Measurements from ENCODE around the gene DDX53.

The DDX53 gene

DNA sequence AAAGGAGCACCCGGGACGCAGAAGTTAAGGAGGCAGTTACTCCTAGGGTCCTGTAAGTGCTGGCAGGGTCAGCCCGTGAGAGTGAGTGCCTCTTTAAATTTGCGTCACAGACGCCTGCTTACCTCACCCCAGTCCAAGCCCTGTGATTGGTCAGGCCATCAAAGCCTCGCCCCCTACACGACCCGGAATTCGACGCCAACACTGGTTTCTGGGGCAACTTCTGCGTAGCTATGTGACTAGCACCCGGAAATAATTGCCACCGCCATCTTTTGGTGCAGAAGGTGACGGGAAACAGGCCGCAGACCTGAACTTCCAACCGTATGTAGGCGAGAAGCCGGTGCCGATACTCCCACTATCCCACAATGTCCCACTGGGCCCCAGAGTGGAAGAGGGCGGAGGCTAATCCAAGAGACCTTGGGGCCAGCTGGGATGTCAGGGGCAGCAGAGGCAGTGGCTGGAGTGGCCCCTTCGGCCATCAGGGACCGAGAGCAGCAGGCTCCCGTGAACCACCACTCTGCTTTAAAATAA is at the start of gene DDX53:
DDX53 (plus strand) TSS at position 265 of the 528 bp plus-strand sequence; CDS start at position 363, 98 bp downstream.
- no peak for DNase-seq

DNA sequence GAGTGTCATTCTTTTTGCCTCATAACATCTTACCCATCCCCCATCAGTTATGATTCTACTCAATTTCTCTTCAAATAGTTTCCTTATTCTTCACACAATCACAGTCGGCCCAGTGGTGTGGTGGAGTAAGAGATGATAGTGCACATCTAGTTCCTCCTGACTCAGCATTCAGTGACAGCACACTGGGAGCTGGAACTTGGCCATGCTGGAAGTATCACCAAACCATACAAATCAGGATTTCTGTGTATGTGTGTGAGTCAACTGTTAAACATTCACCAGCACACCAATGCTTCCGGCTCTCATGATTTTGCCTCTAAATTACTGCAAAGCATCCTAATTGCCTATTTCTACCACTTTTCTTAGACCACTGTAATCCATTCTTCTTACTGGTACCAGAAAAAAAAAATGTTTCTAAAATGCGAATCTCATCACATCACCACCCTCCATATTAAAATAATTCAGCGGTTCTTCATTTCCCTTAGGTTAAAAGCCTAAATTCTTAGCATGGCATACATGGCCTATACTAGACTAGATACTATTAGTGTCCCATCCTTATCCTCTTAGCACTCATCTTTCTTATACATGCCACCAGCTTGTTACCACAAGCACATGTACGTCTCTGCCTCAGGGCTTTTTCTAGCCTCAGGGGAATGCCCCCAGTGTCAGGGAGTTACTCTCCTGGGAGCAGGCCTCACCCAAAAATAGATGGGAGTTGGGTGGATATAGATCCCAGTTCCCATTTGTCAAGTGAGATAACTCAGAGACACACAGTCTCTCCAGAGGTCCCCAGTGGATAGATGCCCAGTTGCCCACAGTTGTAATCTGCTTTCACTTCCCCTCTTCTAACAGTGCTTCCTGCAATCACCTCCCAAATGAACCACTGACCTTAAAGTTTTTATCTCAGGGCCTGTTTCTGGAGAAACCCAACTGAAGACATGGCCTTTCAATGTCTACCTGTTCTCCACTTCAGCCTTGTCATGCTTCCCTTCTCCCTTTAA is 49.2 kb upstream of the DDX53 start:
- DNase-seq, result no peak

DNA sequence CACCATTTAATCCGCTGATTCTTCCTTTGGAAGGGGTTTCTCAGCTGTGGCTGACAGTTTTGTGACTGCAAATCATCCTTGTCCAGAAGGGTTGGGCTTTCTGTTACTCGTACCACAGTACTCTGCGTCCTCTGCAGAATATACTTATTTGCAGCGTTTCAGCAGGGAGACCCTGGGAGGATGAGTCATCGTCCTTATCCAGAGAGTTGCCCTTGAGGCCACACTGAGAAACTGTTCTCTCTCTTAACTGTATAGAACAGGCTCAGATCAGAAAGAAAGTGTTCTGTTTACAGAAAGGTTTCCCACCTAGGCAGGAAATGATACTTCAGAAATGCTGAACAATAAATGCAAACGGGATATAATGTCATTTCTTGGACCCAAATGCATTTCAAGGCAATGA is 47.8 kb upstream of the DDX53 start:
- no peak for DNase-seq

DNA sequence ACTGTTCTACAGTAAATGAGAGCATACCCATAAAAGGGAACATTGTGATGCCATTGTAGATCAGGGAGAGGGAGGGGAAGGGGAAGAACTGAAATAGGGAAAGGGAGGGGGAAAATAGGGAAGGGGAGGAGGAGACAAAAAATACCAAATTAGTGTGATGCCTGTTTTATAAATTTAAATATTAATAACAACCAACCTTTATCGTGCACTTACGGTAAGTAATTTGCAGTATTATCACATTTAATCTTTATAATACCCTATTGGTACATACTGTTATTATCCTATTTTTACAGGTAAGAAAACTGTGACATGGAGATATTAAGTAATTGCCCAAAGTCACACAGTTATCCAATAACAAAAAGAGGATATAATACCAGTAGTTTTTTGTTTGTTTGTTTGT is 41.5 kb upstream of the DDX53 start:
- no peak for DNase-seq

DNA sequence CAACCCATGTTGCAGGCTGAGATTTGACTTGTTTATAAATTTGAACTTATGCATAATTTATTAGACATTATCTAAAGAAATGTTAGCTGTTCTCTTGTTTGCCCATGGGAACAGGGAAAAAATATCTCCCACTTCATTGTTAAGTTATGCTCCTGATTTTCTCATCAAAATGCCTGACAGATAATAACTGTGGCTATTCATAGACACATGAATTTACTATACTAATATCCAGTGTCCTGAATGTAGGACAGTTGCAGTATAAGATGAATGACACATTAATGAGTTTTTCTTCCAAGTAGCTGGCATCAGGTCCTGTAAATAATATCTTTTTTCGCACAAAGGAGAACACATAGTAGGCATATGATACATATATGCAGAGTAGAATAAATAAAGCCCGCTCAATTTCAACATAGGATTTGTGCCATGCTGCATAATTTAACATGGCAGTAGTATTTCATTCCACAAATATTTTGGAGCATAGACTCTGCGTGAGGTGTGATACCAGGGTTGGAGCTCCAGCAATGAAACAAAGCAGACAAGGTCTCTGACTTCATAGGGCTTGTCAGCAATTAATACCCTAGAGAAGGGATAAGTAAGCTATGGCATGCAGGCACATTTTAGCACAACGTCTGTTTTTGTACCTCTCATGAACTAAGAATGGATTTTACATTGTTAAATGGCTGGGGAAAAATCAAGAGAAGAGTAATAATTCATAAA is 40.4 kb upstream of the DDX53 start:
- DNase-seq, result no peak

DNA sequence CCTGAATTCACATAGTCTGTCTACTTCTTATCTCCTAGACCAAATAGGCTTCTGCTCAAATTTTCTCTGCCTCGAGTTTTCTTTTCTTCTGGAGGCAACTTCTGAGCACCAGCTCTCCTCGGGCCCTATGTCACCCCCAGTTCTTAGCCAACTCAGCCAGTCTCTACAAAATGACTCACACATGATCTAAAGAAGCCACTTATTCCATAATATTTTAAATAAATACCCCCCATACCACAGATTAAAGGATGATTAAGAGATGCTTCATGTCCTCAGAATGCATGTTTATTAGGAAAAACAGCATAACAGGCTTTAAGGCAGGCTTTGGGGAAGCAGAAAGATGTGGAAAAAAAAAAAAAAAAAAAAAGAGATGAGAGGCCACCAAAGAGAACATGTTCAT is 36.6 kb upstream of the DDX53 start:
- no peak for DNase-seq

DNA sequence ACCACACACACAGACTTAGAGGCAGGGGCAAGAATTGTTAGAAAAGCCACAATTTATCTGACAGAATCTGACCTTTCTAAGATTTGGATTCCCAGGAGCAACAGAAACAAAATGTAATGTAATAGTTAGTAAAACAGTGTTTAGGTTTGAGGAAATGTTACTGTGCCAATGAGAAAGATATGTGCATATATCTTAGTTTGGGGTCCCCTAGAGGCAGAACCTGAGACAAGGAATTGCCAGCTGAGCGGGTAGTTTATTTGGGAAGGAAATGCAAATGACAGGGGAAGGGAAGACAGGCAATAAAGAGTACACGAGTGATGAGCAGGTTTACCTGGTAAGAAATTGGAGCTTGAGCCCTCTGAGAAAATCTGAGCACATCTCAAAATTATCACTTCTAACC is 31.3 kb upstream of the DDX53 start:
- no peak for DNase-seq

DNA sequence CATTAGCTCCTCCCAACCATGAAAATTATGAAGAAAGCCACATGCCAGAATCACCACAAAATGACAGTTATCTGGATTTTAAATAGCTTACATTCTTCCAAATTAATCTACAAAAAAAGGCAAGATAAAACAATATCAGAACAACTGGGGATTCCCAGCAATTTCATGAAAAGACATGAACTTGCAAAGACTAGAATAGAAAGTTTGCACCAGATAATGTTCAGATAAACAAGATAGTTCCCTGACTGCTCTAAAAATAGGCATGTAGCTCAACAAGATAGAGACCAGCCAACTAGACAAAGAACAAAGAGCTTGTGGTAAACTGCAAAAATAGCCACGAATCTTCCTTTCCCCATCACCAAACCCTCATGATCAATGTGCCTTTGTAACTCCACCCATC is 30.3 kb upstream of the DDX53 start:
- DNase-seq, result no peak

DNA sequence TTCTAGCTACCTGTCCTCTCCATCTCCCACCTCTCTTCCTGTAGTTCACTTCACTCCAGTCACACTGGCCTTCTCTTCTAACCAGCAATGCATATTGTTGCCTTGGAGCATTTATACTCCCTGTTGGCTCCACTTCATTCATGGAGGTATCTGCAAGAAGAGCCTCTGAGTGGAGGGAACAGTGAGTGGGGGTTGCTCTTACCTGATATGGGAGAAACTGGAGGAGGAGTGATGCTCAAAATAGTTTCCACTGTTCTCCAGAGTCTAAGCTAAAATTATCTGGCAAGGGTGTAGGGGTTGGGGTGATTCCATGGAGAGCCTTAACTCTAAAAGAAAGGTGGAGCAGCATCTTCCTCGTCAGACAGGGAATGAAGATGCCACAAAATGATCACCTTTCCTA is 28.9 kb upstream of the DDX53 start:
- no peak for DNase-seq

DNA sequence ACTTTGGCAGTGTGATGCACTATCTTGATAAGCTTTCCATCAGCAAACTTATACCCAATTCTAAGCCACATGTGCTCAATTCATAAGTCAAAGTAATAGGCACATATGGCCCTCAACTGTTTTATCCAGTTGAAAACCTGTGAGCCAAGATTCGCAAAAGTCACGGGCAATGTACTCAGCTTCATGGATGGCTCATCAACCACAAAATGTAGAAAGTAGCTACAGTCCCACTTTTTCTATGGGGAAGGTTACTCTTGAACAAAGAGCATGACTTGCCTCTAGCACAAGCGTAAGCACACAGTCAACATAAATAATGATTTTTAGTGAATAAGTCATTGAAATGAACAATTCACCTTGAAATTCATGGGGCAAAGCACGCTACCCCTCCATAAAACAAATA is 25.1 kb upstream of the DDX53 start:
- no peak for DNase-seq

DNA sequence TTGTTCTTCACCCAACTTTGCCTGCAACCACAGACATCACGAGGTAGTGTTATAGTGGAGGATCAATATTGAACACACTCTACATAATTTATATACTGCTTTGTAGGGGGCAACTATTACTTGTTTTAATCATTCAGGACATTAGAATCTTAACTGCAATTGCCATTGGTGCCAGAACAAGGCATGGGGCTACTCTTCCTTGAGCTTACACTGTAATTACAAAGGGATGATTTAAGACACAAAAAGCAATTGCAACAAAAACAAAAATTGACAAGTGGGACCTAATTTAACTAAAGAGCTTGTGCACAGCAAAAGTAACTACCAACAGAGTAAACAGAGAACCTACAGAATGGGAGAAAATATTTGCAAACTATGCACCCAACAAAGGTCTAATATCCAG is 24.0 kb upstream of the DDX53 start:
- DNase-seq, result no peak

DNA sequence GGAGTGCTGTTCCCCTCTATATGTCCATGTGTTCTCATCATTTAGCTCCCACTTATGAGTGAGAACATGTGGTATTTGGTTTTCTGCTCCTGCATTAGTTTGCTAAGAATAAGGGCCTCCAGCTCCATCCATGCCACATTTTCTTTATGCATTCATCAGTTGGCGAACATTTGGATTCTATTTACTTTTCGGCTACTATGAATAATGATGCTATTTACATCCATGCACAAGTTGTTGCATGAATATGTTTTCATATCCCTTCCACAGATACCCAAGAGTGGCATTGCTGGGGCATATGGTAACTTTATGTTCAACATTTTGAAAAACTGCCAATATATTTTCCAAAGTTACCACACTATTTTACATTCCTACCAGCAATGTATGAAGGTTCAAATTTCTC is 13.8 kb upstream of the DDX53 start:
- no peak for DNase-seq

DNA sequence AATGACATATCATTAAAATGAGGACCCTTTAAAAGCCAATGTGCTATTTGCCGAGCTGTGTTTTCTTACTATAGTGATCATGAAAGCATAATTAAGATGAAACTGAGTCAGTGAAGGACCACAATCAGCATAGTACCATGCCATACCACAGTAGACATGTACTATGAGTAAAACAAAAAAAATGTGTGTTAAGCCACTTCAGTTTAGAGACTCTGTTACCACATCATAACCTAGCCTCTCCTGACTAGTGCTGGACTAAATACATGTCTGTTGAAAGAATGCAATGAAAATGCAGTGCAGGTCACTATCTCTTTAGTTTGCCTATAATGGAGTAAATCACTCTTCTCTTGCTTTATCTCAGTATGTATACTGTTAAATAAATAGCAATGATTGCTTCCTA is 12.3 kb upstream of the DDX53 start:
- DNase-seq, result no peak

DNA sequence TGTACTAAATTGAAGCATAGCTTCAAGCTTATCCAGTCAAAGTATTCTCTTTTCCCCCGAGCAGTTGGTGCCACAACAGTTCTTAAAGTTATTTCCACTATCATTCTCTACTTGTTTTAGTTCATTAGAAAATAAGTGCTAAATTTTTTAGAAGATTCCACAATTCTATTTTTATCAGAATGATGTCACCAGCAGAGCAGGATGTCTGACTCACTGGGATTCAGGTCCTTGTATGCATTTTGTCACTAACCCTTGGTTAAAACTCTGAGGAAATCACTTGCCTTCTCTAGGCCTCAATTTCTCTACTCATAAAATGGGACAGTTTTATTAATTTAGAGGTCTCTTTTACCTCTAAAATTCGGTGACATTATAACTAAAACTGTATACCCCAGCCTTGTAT is 3.4 kb downstream of the DDX53 start:
- no peak for DNase-seq

DNA sequence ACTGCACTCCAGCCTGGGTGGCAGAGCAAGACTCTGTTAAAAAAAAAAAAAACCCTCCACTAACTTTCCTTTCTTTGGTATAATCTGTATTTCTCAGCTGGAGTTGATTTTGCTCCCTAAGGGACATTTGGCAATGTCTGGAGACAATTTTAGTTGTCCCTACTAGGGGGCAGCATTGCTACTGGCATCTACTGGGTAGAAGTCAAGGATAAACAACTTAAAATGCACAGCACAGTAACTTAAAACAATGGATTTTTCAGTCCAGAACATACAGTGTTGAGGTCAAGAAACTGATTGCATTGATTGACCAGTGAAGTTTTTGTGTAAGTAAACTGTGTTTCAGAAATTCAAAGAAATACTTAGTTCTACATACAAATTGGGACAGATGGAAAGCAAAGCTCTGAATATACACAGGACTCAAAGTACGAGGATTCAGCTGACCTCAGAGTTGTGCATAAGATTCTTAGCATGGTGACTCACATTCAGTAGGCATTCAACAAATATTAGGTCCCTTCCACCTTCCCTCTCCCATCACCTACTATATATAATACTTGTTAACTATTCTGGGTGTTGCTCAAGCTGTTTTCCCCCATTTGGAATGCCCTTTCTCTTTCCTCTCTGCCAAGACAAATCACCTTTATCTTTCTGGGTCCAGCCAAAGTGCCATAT is 8.8 kb downstream of the DDX53 start:
- DNase-seq, result no peak

DNA sequence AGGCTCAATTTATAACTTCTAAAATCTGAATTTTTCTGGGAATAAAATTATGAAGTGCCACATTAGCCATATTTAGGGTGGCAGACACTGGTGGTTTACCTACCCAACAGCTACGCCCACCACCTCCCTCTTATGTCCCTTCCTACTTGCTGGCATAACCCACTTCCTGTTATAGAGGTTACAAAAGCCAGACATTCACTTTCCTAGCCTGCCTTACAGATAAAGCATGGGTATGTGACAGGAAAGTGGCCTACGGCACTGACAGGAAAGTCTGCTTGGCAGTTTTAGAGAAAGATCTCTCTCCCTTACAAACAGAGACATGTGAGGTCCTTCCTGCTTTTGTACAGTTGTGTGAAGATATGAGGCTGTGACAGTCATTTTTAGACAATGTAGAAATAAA is 12.4 kb downstream of the DDX53 start:
- no peak for DNase-seq

DNA sequence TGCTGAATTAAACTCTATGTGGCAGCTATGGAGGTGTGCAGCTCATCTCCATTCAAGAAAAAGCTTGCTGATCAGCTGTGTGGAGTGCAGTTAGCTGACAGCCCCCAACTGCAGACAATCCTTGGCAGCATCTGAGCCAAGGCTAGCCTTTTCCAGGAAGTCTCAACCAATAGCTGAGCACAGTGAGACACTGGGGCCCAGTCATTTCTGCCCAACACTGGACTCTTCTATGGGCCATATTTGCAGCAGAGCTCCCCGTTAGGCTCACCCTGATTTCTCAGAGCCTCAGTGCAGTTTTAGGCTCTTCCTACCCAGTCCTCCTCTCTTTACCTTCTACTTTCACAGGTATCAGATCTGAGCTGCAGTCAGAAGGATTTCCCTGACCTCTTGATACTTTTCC is 12.9 kb downstream of the DDX53 start:
- no peak for DNase-seq

DNA sequence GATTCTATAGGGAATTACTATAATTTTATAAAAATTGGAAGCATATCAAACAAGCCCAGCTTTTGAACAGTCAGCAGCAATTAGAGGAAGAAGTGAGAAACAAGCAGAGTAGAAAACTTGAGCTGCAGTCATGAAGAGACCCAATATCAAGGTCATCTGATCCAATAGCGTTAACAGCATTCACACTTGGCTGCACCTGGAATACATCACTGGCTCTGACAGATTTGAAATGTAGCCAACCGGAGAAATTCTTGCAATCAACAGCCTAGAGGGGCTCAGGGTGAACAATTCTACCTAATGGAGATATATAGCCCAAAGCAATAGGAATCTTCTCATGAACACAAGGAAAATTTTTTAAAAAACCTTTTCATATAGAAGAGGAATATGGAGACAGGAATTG is 13.6 kb downstream of the DDX53 start:
- DNase-seq, result no peak

DNA sequence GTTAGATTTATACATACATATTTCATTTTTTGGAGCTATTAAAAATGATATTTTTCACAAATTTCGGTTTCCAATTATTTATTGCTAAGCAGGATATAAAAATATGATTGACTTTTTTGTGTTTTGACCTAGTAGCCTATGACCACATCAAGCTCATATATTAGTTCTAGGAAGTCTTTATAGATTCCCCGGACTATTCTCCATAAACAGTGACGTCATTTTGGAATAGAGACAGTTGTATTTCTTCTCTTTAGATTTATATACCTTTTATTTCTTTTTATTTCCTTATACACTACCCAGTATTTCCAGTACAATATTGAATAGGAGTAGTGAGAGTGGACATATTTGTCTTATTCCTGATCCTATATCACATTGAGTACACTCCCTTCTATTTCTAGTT is 31.8 kb downstream of the DDX53 start:
- DNase-seq, result no peak

DNA sequence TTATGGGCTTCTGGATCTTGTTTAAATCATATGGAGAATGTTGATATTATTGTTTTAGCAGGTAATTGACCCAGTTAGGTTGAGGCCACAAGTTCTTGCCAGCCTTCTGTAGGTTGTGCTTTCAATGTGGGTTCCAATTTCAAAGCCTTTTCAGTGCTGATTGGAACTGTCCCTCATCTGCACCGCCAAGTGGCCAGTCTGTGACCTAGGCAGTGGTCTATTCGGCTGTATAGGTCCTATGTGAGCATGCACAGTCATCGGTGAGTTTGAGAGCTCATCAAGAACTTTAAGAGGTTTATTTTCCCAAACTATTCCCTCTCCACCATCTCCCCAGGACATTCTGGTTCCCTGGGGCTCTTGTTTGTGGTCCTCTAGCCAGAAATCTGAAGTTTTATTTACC is 35.7 kb downstream of the DDX53 start:
- no peak for DNase-seq

DNA sequence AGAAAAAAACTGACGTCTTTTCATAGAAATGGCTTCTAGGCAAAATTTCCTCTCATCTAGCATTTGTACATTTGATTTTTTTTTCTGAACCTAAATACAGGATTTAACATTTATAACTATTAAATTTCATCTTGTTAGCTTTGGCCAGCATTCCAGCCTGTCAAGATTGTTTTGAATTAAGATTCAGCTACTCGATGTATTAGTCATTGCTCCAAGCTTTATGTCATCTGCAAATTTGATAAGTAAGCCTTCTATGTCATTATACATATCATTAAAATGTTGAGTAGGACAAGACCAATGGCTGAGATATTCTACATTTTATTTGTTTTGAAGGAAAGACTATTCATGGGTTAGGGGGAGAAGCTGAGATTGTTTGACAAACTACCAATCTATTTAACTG is 46.7 kb downstream of the DDX53 start:
- DNase-seq, result no peak

DNA sequence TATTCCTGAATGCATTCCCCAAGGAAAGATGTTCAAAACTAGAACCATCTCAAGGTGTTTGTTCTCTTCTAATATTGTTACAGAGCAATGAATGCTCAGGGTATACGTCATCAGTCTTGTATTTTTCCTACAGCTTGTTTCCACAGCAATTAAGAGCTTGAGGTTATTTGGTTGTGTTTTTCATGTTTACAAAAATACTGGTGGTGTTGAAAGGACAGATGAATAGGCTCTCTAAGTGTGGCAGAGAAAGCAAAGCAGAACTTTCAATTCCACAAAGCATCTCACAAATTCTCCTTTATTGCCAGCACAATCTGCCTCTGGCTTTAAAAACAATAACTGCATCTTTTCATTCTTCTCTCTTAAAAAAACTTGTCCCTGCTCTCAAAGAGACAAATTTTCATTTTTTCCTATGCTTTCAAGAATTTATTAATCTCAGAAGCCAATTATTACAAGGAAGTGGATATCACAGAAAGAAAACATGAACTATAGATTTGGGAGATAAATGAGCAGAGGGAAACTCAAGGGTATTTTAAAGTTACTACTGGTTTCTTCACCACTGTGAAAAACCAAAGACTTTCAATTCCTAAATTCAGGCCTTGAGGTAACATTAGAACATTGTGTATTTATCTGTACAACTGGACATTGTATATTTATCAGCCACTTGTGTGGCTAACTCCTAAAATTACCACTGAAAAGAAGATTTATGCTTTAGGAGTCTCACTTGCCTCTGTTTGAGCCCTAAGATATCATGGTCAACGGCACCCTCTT is 49.2 kb downstream of the DDX53 start:
- DNase-seq, result no peak

DNA sequence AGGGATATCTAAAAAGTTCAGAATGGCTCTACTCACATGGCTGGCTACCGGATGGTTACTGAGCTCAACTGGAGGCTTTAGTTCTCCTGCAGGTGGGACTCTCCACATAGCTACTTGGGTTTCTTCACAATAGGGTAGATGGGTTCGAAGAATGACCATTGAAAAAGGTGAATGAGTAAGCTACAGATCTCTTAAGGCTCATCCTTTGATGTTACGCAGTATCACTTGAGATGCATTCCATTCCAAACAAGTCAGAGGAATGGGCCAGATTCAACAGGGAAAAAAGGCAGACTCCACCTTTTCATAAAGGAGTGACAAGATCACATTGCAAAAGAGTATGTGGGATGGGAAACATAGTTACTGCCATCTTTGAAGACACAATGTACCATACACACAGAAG is 52.6 kb downstream of the DDX53 start:
- DNase-seq, result no peak

Measured in hippocampal formation (tissue), 2 donors.